Tibial nerve (tissue), 4 donors: ENCODE data around the gene NDUFS5. TPM values are rescaled to one million over a fixed set of nuclear protein-coding genes. Genes with fewer than 3 reads are reported as not detected.
"Not testable (repeated sequence)": the region's sequence is repeated elsewhere in the genome, so short reads cannot be mapped to it uniquely, and the experiment has no call there.

Experiments
- DNase-seq, 2 donors: peaks; one replicate each; pipeline ENCODE4 v3.0.0-alpha.2; 2019; ENCODE audit warnings: low spot score in 2 of 2
- H3K27ac ChIP-seq, 4 donors: fragments of 200-600 bp; sonication (generic) in 3 of 4; one replicate each; pipeline ENCODE4 v1.5.1; 2017 to 2019; ENCODE audit warnings: mild to moderate bottlenecking in 1 of 4
- H3K27me3 ChIP-seq, 2 donors: fragments of 200-600 bp; sonication (generic) in 1 of 2; one replicate each; pipeline versions ENCODE4 v1.5.1 to v1.6.0; 2017 to 2019
- H3K36me3 ChIP-seq, 3 donors: fragments of 200-600 bp; sonication (generic); one replicate each; pipeline ENCODE4 v1.5.1; 2018 to 2019
- H3K4me1 ChIP-seq, 4 donors: fragments of 200-600 bp; sonication (generic) in 3 of 4; one replicate each; pipeline ENCODE4 v1.5.1; 2017 to 2019
- H3K4me3 ChIP-seq, 4 donors: fragments of 200-600 bp; sonication (generic) in 3 of 4; one replicate each; pipeline ENCODE4 v1.5.1; 2017 to 2019; ENCODE audit warnings: mild to moderate bottlenecking in 1 of 4, moderate library complexity in 1 of 4
- H3K9me3 ChIP-seq, 4 donors: fragments of 200-600 bp; sonication (generic) in 3 of 4; one replicate each; pipeline ENCODE4 v1.5.1; 2017 to 2019
- EP300 ChIP-seq, 2 donors: sonication (generic); formaldehyde crosslinking; IDR thresholded peaks; one replicate each; pipeline ENCODE4 v1.6.1; 2017; ENCODE audit warnings: antibody characterized with exemption in 2 of 2, mild to moderate bottlenecking in 1 of 2
- POLR2A ChIP-seq, 2 donors: fragments of 450-650 bp; IDR thresholded peaks; one replicate each; pipeline ENCODE4 v1.6.1; 2017; ENCODE audit warnings: antibody characterized with exemption in 2 of 2, mild to moderate bottlenecking in 2 of 2, moderate library complexity in 2 of 2
- WGBS, 2 donors: methylation state at CpG; one replicate each; pipeline ENCODE4 v1.1.5; 2018; 5-methylcytosine and 5-hydroxymethylcytosine counted together
- total RNA-seq, 4 donors: library from RNA; depleted of rRNA; stranded (reverse); fragments of >200 nt; gene quantifications; one replicate each; pipeline ENCODE4 v1.1.0, GENCODE V29; 2016
- TF ChIP-seq, protein P1 (sequence below), 5 experiments: fragments of 200-600 bp in 3 of 5; fragments of 450-650 bp in 2 of 5; sonication (generic) in 3 of 5; IDR thresholded peaks; one replicate each; pipeline ENCODE4 v1.5.1; 2016 to 2019; ENCODE audit warnings: antibody characterized with exemption in 5 of 5, mild to moderate bottlenecking in 3 of 5, moderate library complexity in 2 of 5

NDUFS5 gene
- total RNA-seq, result 100 to 1,000 TPM; 281 to 424 (median 345) TPM

DNA sequence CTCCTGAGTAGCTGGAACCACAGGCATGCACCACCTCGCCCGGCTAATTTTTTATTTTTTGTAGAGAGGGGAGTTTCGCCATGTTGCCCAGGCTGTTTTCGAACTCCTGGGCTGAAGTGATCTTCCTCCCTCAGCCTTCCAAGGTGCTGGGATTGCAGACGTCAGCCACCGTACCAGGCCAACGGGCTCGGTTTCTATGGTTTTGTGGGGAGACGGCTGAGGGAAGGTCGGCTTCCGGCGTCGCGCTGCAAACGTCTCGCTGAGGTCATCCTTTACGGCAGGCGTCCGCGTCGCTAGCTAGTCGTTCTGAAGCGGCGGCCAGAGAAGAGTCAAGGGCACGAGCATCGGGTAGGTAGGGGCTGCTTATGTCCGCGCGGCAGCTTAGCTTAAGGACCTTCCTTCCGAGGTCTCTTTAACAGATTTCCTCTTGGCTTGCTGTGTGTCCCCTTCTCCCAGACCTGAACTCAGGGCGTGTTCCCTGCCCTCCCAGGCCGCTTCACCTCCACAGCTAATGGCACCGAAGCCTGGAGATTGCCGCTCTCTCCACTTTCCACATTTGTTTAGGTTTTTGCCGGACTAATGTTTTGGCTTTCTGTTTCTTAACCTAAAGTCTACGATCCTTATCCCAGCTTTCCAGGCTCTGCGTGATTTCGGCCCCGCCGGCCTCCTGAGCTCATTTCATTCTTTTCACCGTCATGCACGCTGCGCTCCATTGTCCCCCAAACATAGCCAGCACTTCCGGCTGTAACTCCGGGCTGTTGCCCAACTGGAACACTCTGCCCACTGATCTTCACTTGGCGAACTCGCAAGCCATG is at the start of gene NDUFS5:
Gene NDUFS5, plus strand, starts transcription at position 300 of the 815 bp plus-strand sequence. CDS start 2,375 bp downstream, outside the sequence.
- peak; percentile 76 to 78 for DNase-seq
- Histone ChIP-seq H3K4me3 (peak within 1 kb of the TSS; percentile 47 to 88 (median 64)), H3K27ac (peak within 1 kb of the TSS; percentile 91 to 99 (median 93)), H3K27me3 (no peaks in the 10 kb centered on the region), H3K9me3 (no peaks in the 10 kb centered on the region), H3K36me3 (peaks cover 2 to 28% (median 3%) of the 10 kb centered on the region in 3 donors), H3K4me1 (peaks cover 0 to 37% (median 7%) of the 10 kb centered on the region in 4 donors)
- 0 to 1% methylated on average over 44 to 47 of the region's 47 CpGs for WGBS, 2 donors
- TF ChIP-seq POLR2A (IDR thresholded peaks at IDR 0.05) (peak; percentile 74 to 82), EP300 (IDR thresholded peaks at IDR 0.05) (peak in 1 of 2 donors; percentile 92)
- TF ChIP-seq, protein P1, sequence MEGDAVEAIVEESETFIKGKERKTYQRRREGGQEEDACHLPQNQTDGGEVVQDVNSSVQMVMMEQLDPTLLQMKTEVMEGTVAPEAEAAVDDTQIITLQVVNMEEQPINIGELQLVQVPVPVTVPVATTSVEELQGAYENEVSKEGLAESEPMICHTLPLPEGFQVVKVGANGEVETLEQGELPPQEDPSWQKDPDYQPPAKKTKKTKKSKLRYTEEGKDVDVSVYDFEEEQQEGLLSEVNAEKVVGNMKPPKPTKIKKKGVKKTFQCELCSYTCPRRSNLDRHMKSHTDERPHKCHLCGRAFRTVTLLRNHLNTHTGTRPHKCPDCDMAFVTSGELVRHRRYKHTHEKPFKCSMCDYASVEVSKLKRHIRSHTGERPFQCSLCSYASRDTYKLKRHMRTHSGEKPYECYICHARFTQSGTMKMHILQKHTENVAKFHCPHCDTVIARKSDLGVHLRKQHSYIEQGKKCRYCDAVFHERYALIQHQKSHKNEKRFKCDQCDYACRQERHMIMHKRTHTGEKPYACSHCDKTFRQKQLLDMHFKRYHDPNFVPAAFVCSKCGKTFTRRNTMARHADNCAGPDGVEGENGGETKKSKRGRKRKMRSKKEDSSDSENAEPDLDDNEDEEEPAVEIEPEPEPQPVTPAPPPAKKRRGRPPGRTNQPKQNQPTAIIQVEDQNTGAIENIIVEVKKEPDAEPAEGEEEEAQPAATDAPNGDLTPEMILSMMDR (IDR thresholded peaks at IDR 0.05), result no peak

DNA sequence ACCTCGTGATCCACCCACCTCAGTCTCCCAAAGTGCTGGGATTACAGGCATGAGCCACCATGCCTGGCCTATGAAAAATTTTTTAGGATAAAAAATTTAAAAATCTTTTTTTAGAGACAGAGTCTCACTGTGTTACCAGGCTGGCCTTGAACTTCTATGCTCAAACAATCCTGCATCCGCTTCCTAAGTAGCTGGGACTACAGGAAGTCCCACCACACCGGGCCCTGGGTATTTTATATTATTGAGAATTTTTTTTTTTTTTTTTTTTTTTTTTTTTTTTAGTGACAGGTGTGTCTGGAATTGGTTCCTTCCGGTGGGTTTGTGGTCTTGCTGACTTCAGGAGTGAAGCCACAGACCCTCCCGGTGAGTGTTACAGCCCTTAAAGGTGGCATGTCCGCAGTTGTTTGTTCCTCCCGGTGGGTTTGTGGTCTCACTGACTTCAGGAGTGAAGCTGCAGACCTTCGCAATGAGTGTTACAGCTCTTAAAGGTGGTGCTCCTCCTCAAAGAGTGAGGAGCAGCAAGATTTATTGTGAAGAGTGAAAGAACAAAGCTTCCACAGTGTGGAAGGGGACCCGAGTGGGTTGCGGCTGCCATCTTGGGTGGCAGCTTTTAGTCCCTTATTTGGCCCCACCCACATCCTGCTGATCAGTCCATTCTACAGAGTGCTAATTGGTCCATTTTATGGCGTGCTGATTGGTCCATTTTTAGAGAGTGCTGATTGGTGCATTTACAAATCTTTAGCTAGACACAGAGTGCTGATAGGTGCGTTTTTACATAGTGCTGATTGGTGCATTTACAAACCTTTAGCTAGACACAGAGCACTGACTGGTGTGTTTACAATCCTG is 48.5 kb upstream of the NDUFS5 start:
- H3K36me3 ChIP-seq, H3K27me3 ChIP-seq, DNase-seq, H3K4me1 ChIP-seq, H3K4me3 ChIP-seq, H3K27ac ChIP-seq: not testable (repeated sequence)
- 89 to 91% methylated on average over 11 to 12 of the region's 12 CpGs for WGBS, 2 donors
- peaks cover 0 to 16% (median 2%) of the 10 kb centered on the region in 4 donors for H3K9me3 ChIP-seq

DNA sequence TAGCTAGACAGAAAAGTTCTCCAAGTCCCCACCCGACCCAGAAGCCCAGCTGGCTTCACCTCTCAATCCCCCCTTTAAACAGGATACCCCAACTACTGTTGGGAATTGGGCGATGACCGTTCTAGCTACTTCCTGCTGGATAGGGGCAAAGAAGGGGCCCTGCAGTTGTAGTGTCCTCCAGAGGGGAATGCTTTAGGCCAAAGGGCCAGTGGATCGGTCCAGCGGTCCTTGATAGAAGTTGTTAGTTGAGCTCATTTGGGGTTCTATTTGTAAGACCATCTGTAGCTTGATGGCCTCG is 48.0 kb upstream of the NDUFS5 start:
- not testable (repeated sequence) for H3K4me1 ChIP-seq, DNase-seq, H3K27me3 ChIP-seq, H3K36me3 ChIP-seq, H3K27ac ChIP-seq, H3K4me3 ChIP-seq
- H3K9me3 ChIP-seq, result peaks cover 0 to 16% (median 2%) of the 10 kb centered on the region in 4 donors
- 90 to 94% methylated on average over 6 of the region's 6 CpGs for WGBS, 2 donors

DNA sequence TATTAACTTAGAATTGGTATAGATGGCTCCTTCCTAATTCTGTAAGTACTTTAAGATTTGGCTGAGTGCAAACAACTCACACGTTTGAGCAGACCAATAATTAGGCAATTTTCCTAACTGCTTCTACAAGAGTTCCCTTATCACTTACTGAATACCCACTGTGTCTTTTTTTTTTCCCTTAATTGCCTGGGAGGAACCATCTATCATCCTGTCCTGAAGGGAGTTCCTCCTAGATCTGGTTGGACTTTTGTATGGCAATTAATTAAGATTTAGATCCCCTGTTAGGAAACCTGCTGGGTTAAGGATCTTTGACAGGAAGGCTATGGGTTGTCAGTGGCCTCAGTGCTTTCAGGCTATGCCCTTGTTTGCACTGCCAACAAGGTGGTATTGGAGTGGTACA is 46.8 kb upstream of the NDUFS5 start:
- H3K4me3 ChIP-seq, H3K36me3 ChIP-seq, H3K27me3 ChIP-seq, H3K4me1 ChIP-seq, DNase-seq, H3K27ac ChIP-seq: not testable (repeated sequence)
- 24 to 43% methylated on average over 1 of the region's 1 CpG for WGBS, 2 donors
- H3K9me3 ChIP-seq, result peaks cover 0 to 16% (median 2%) of the 10 kb centered on the region in 4 donors

DNA sequence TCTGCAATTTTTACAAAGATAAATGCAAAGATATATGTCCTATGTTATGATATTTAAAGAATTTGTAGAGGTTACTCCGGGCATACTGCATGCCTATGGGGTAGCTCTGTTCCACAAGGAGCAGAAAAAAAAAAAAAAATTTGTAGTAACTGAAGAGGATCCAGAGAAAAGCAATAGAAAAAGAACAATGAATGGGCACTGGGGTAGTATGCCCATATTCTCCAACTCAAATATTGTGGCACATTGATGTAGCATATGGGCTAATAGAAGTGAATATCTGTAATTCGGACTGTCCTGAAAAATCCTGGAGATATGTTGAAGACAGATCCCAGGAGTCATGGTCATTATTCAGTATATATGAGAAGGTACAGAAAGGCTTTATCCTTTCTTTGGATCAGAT is 36.2 kb upstream of the NDUFS5 start:
- no peaks in the 10 kb centered on the region for H3K27me3 ChIP-seq
- H3K9me3 ChIP-seq, result no peaks in the 10 kb centered on the region
- H3K4me1 ChIP-seq, result peaks cover 0 to 37% (median 7%) of the 10 kb centered on the region in 4 donors
- 54 to 69% methylated on average over 2 of the region's 2 CpGs for WGBS, 2 donors
- peak overlapping the region in 3 of 4 donors; percentile 92 to 96 (median 96) for H3K27ac ChIP-seq
- DNase-seq, result no peak
- no peaks in the 10 kb centered on the region for H3K36me3 ChIP-seq
- TF ChIP-seq, protein P1 (IDR thresholded peaks at IDR 0.05), result no peak
- TF ChIP-seq EP300 (IDR thresholded peaks at IDR 0.05) (no peak), POLR2A (IDR thresholded peaks at IDR 0.05) (no peak)
- H3K4me3 ChIP-seq, result no peak overlapping the region

DNA sequence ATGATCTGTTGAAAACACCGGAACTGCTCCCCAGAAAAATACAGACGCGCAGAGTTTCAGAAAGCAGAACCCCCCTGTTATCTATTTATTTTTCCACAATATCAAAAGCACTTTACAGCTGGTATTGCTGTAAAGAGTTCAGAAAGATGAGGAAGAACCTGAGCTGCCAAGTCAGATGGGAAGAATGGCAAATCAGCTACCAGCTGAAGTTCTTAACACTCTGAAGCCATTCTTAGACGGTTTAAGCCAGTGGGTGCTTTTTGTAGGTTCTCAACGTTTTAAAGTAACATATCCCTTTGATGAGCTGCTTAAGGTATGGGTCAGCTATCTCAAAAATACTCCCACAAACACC is 35.8 kb upstream of the NDUFS5 start:
- peak overlapping the region; percentile 84 to 100 (median 96) for H3K4me3 ChIP-seq
- WGBS, 2 donors, result 23 to 24% methylated on average over 5 of the region's 5 CpGs
- TF ChIP-seq POLR2A (IDR thresholded peaks at IDR 0.05) (no peak), EP300 (IDR thresholded peaks at IDR 0.05) (no peak)
- TF ChIP-seq, protein P1 (IDR thresholded peaks at IDR 0.05), result no peak
- H3K27me3 ChIP-seq, result no peaks in the 10 kb centered on the region
- H3K36me3 ChIP-seq, result peaks cover 0 to under 1% (median 0%) of the 10 kb centered on the region in 3 donors
- no peaks in the 10 kb centered on the region for H3K9me3 ChIP-seq
- no peak for DNase-seq
- H3K27ac ChIP-seq, result peak overlapping the region; percentile 47 to 96 (median 94)
- H3K4me1 ChIP-seq, result peaks cover 0 to 40% (median 7%) of the 10 kb centered on the region in 4 donors
